ENCODE data around the gene GDF15.
"Not testable (repeated sequence)": the region's sequence is repeated elsewhere in the genome, so short reads cannot be mapped to it uniquely, and the experiment has no call there.

Gene GDF15

DNA sequence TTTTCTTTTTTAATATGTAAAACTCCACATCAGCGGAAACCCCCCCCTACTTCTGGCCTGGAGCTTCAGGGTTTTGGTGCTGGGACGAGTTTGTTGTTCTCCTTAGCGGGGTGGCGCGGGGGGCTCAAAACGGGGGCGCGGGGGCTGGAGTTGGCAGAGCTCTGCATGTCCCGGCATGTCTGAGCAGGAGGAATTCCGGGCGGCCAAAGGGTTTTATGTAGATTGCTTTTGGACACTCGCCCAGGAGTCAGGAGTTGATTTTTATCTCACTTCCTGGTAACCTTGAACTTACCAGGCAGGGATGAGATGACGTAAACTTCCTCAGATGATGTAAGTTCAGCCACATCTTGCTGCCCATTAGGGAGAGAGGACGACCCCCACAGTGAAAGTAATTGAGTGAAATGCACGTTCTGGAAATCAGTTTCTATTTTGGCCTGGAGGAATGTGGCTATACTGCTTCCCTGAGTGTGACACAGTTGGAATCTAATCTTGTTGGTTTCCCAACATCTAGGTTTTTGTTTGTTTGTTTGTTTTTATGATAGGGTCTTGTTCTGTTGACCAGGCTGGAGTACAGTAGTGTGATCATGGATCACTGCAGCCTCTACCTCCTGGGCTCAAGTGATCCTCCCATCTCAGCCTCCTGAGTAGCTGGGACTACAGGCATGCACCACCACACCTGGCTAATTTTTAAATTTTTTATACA, 21.0 kb upstream of the GDF15 start:
- DNase-seq: peak; percentile 95

DNA sequence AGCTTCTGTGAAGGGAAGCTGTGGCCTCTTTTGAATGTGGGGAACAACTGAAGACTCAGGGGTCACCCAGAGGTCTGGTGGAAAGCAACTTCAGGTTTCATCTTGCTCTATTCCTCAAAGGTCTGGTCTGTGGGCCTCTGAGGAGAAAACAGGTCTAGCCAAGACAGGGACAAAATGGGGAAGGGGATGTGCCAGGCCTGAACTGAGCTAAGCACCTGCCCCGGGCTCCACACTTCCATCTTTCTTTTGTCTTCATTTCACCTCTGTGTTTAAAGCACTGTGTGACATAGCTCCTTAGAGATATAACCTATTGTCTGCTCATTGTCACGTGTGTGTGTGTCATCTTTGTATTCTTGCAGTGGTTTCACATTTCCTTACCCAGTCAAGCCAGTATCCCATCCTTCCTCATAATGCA, 19.9 kb upstream of the GDF15 start:
- no peak for DNase-seq

DNA sequence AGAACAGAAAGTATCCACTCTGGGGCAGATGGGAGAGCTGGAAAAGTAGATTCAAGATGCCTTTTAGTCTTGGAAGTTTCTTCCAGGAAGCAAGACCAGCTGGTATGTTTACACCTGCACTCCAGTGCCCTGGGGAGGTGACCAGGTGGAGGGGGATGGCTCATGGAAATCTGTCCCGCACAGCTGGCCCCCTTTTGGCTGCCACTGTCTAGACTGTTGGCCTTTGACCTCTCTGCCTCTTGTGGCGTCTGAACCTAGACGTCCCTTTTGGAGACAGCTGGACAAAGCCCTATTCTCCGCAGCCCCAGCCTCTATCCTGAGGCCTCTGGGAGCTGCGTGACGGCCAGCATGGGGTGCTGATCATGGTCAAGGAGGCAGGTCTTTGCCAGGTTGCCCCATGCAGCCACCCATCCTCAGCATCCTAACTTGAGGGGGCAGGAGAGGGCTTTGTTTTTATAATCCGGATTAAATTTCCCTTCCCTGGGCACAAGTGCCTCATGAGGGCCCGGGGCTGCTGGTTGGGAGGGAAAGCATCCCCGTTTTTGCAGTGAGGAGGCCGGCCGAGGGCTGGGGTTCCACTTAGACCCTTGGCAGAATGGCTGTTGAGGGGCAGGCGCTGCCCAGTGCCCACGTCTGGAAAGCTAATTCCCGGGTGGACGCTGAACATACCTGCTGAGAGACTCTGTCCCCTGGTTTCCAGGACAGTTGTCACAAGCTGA, 17.3 kb upstream of the GDF15 start:
- DNase-seq: no peak

DNA sequence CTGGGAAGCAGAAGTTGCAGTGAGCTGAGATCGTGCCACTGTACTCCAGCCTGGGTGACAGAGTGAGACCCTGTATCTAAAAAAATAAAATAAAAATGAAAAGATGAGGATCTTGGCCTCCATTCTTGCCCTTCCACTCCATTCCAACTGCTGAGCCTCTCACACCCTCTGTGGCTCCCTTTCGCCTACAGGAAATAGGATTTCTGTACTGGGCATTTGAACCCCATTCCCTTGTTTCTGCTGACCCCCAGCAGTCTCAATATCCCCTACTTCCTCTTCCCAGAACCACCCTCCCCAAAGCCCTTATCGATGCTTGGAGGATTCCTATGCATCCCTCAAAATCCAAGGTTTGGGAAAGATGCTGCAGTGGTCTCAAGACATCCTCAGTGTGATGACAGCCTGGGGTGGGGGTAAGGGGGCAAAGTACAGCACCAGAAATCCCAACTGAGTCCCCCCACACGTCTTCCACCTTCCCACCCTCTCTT, 12.5 kb upstream of the GDF15 start:
- no peak for DNase-seq

DNA sequence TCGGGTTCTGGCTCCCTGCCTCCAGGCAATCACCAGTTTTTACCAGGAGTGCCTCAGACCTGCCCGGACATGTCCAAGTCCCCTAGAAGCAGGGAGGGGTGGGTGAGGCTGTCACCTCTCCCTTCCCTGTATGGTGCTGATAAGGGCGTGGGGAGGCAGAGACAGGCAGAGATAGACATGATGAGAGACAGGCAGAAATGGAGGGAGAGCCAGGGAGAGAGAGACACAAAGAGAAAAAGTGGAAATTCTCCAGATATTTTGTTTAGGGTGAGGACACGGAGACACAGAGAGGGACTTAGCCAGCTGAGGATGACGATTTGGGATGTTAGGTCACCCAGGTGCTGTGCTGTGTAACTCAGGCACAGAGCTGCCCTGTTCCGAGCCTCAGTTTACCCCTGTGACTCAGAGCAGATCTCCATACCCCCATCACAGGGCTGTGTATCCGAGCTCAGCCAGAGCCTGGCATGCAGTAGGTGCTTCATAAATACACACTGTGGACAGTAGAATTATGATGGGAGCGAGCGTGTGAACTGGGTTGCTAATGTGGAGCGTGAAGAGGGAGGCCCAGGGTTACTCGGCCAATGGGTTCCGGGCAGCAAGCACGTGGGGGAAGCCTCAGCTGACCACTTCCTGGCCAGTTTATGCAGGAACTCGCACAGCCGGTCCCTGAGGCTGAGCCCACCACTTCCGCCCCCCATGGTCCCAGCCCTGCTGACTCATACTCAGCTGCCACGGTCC, 11.9 kb upstream of the GDF15 start:
- peak; percentile 99 for DNase-seq

DNA sequence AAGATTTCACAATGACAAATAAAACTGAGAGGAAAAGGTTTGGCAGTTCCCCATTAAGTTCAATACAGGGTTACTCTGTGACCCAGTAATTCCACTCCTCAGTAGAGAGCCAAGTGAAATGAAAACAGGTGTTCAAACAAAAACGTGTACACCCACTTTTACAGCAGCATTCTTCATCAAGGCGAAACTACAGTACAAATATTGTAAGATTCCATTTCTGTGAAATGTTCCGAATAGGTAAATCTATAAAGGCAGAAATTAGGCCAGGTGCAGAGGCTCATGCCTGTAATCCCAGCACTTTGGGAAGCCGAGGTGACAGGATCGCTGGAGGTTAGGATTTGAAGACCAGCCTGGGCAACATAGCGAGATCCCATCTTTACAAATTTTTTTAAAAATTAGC, 8.9 kb upstream of the GDF15 start:
- DNase-seq: no peak

DNA sequence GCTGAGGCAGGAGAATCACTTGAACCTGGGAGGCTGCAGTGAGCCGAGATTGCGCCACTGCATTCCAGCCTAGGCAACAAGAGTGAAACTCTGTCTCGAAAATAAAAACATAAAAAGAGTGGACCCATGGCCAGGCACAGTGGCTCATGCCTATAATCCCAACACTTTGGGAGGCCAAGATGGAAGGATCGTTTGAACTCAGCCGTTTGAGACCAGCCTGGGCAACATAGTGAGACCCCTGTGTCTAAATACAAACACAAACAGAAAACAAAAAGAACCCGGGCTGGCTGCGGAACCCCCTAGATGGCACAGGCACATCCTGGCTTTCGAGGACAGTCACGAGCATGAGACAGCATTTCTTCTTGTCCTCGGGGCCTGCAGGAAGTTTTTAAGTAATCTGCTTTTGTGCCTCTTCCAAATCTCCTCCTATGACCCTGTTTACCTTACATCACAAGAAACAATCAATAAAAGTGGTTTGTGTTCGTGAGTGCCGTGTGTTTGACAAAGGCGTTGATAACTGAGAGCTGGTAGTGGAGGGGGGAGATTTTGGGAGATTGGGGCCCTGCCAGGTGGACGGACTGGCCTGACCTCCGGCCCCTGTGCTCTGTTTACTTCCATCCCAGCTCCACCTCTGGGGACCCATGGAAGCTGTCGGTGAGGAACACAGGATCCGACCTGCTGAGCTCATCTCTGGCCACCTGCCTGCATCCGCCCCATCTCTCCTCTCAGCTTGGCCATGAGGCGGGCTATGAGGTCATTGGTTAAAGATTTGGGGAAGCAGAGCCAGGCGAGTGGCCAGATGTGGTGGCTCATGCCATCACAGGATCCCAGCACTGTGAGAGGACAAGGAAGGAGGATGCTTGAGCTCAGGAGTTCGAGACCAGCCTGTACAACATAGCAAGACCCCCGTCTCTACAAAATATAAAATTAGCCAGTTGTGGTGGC, 5.9 kb upstream of the GDF15 start:
- DNase-seq: peak; percentile 83

DNA sequence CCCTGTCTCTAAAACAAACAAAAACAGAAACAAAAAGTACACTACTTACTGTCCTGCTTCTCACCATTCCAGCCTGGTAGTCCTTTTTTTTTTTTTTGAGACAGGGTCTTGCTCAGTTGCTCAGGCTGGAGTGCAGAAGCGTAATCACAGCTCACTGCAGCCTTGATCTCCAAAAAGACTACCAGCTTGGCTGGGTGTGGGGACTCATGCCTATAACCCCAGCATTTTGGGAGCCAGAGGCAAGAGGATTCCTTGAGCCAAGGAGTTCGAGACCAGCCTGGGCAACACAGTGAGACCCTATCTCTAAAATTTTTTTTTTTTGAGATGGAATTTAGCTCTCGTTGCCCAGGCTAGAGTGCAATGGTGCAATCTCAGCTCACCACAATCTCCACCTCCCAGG, 5.1 kb upstream of the GDF15 start:
- no peak for DNase-seq

DNA sequence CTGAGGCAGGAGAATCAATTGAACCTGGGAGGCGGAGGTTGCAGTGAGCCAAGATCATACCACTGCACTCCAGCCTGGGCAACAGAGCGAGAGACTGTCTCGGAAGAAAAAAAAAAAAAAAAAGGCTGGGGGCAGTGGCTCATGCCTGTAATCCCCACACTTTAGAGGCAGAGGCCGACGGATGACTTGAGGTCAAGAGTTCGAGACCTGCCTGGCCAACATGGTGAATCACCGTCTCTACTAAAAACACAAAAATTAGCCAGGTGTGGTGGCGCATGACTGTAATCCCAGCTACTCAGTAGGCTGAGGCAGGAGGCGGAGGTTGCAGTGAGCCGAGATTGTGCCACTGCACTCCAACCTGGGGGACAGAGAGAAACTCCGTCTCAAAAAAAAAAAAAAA, 2.3 kb upstream of the GDF15 start:
- DNase-seq: not testable (repeated sequence)

DNA sequence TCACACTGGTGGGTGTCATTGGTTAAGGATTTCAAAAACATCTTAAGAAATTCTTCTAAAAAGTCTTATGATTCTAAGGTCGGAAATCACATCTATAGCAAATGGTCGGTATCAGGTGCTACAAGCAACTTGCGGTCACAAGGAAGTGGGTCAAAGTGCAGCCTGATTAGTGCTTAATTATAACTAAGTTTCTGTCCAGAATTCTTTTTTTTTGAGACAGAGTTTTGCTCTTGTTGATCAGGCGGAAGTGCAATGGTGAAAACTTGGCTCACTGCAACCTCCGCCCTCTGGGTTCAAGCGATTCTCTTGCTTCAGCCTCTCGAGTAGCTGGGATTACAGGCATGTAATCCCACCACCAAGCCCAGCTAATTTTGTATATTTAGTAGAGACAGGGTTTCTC, 1.2 kb upstream of the GDF15 start:
- DNase-seq: no peak

DNA sequence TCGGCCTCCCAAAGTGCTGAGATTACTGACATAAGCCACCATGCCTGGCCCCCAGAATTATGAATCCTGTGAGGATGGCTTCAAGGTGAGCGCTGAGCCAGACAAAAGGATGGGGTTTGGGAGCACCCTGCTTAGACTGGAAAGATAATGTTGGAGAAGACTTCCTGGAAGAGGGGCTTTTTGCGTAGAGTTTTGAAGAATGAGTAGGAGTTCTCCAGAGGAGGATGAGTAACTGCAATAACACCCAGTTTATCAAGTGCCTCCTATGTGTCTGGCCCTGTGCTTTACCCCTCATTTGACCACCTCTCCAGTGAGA, 641 bp upstream of the GDF15 start:
- DNase-seq: no peak

DNA sequence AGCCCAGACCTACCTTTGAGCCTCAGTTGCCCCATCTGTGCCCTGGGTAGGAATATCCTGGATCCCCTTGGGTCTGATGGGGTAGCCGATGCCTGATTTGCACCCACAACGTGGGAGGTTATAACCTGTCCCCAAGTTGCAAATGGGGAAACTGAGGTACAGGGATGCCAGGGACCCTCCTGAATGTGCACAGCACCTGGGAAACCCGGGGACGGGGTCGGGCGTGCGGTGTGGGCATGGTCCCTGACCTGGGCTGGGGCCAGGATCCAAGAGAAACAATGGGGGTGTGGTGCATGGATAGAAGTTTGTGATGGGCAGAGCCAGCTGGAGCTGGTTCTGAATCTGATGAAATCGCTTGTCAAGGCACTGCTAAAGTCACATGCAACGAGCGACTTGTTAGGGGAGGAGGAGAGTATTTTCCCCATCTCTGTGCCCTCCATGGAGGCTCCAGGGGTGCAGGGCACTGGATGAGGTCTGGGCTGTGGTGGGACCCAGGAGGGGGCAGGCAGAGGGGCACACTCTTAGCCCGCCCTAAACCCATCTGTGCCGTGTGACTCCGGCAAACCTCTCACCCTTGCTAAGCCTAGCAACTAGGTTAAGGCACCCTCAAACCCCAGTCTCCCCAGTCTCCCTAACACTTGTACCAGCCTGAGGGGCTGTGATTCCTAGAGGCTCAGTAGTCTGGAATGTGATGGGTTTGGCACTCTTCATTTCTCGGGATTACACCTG, 749 bp downstream of the GDF15 start:
- DNase-seq: no peak

DNA sequence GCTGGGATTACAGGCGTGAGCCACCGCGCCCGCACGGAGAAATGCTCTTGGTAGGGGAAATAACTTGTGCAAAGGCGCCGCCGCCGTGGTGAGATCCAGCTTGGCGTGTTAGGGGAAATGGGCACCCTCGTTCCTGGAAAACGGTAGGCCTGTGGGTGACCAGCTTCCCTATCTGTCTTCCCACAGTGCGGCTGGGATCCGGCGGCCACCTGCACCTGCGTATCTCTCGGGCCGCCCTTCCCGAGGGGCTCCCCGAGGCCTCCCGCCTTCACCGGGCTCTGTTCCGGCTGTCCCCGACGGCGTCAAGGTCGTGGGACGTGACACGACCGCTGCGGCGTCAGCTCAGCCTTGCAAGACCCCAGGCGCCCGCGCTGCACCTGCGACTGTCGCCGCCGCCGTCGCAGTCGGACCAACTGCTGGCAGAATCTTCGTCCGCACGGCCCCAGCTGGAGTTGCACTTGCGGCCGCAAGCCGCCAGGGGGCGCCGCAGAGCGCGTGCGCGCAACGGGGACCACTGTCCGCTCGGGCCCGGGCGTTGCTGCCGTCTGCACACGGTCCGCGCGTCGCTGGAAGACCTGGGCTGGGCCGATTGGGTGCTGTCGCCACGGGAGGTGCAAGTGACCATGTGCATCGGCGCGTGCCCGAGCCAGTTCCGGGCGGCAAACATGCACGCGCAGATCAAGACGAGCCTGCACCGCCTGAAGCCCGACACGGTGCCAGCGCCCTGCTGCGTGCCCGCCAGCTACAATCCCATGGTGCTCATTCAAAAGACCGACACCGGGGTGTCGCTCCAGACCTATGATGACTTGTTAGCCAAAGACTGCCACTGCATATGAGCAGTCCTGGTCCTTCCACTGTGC, 2.4 kb downstream of the GDF15 start:
- peak; percentile 39 for DNase-seq

DNA sequence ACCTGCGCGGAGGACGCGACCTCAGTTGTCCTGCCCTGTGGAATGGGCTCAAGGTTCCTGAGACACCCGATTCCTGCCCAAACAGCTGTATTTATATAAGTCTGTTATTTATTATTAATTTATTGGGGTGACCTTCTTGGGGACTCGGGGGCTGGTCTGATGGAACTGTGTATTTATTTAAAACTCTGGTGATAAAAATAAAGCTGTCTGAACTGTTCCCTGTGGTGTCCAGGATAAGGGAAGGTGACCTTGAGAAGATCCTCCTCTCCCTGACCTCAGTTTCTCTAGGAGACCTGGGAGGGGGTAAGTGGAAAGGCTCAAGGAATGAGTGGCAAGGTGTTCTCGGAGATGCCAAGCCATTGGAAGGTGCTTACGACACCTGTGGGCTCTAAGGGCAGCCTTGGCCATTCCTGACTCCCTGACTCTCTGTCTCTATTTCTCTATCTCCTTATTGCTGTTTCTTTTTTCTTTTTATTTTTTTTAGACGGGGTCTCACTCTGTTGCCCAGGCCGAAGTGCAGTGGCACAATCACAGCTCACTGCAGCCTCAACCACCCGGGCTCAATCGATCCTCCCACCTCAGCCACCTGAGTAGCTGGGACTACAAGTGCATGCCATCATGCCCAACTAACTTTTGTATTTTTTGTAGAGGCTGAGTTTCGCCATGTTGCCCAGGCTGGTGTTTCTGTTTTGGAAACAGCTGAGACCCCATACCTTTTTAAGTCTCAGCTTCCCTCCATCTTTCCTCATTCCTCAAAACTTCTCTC, 3.2 kb downstream of the GDF15 start:
- no peak for DNase-seq

DNA sequence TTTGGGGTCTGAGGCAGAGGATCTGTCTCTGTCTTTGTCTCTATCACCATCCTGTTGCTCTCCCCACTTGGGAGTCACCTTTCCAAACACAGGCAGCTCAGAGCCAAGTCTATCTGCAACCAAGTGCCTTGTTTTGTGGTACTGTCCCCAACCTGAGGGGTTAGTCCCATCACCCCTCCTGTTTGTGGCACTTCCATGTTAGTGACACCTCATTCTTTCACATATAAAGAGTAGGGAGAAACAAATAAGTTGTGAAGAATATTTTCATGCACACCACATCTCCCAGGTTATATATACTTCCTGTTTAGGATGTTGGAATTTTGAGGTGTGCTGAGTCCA, 3.7 kb downstream of the GDF15 start:
- DNase-seq: no peak

DNA sequence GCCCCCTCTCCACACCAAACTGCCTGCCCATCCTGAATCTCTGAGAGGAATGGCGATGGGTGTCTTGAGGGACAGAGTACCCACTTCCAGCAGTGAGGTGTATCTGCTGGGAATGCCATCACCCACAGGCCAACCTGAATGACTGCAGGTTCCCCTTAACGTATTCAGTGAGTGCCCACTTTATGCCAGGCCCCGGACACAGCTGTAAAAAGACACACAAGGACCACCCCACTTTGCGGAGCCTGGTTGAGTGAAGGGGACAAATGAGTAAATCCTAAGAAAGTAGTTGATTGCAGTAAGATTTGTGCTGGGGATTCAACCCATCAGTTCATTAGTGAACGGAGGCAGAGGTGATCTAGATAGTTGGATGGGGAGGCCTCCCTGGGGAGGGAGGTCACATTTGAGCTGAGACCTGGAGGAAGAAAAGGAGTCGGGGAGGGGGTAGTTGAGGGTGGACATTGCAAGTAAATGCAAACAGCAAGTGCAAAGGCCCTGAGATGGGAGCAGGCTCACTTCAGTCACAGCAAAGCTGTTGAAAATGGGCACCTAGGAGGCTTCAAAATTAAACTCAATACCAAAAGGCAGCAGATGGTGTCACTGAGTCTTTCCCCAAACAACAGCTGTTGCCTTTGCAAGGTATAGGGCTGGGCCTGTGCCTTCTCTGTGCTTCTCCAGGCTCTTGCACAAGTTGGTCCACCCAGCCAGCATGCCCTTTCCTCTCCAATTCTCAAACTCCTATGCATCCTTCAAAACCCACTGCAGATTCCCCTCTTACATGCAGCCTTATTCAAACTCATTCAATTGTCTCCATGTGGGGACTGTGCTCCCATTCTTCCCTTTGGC, 4.3 kb downstream of the GDF15 start:
- no peak for DNase-seq

DNA sequence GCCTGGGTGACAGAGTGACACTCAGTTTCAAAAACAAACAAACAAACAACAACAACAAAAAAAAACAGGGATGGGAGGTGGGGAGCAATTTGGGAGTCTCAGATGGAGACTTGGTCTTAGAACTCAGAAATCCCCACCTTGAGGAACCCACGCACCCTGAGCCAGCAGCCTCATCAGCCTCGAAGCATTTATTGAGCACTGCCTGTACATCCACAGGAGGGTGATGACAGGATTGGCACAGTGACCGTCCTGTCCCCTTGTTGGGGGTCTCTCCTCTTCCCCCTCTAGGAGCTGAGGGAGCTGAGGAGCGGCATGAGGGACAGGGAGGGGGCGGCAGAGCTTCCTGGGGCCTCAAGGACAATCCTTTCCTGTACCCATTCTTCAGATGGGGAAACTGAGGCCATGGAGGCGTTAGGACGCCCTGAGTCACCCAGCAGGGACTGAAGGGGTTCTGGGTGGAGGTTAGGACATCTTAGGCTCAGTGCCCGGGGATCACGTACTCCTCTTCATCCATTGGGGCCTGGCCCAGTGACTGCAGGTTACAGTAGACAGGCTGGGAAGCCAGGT, 5.6 kb downstream of the GDF15 start:
- no peak for DNase-seq

DNA sequence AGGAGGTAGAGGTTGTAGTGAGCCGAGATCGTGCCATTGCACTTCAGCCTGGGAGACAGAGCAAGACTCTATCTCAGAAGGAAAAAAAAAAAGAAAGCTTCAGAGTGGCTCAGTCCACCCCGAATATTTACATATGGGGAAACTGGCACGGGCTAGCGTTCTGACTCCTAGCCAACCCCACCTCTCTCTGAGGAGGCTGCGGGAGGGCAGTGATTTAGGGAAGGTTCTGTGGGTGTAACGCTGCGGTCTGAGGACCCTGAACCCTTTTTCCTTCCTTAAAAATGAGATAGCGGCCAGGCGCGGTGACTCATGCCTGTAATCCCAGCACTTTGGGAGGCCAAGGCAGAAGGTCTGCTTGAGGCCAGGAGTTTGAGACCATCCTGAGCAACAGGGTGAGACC, 6.5 kb downstream of the GDF15 start:
- DNase-seq: peak; percentile 90

DNA sequence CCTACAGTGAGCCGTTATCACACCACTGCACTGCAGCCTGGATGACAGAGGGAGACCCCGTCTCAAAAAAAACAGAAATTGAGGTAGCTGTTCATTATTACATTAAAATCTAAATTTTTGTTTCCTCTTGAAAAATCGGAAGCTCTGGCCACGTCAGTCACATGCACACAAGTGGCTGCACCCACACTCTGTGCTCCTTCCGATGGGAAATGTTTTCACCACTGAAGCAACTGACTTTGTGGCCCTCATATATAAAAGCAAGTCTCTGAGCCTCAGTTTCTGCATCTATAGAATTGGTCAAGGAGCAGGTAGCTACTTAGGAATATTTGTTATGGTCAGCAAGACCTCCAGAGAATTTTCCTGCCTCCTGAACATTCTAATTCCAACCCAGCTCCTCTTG, 7.0 kb downstream of the GDF15 start:
- DNase-seq: no peak

All from NCI-H226 (cell line).